ENCODE results near the gene EYS.
"Not testable (repeated sequence)": the region's sequence is repeated elsewhere in the genome, so short reads cannot be mapped to it uniquely, and the experiment has no call there.

The EYS gene

GRCh38 chr6:64516393-64516792 lies 1190.6 kb downstream of the EYS start:
- FAIRE-seq = no peak
- no peak for DNase-seq (ENCODE audit: insufficient read length, low spot score)
- no peak for TF ChIP-seq POLR2A (IDR thresholded peaks at IDR 0.05; ENCODE audit: low read depth, low read length)

GRCh38 chr6:64507661-64508060 lies 1199.4 kb downstream of the EYS start:
- TF ChIP-seq POLR2A (IDR thresholded peaks at IDR 0.05; ENCODE audit: low read depth, low read length) = no peak
- FAIRE-seq (no peak), DNase-seq (ENCODE audit: insufficient read length, low spot score) (no peak)

GRCh38 chr6:64505312-64505711 lies 1201.7 kb downstream of the EYS start:
- peak; percentile 6 for FAIRE-seq
- TF ChIP-seq POLR2A (IDR thresholded peaks at IDR 0.05; ENCODE audit: low read depth, low read length) = no peak
- peak; percentile 9 for DNase-seq (ENCODE audit: insufficient read length, low spot score)

- DNase-seq (ENCODE audit: insufficient read length, low spot score) = no peak
- no peak for TF ChIP-seq POLR2A (IDR thresholded peaks at IDR 0.05; ENCODE audit: low read depth, low read length)
- FAIRE-seq = no peak
Measured at GRCh38 chr6:64504503-64504902, 1202.5 kb downstream of the EYS start.

GRCh38 chr6:64502801-64503200 lies 1204.2 kb downstream of the EYS start:
- FAIRE-seq (no peak), DNase-seq (ENCODE audit: insufficient read length, low spot score) (no peak)
- TF ChIP-seq POLR2A (IDR thresholded peaks at IDR 0.05; ENCODE audit: low read depth, low read length) = no peak

- DNase-seq (ENCODE audit: insufficient read length, low spot score) = no peak
- TF ChIP-seq POLR2A (IDR thresholded peaks at IDR 0.05; ENCODE audit: low read depth, low read length) = no peak
- no peak for FAIRE-seq
Measured at GRCh38 chr6:64497634-64498033, 1209.4 kb downstream of the EYS start.

- no peak for TF ChIP-seq POLR2A (IDR thresholded peaks at IDR 0.05; ENCODE audit: low read depth, low read length)
- FAIRE-seq = no peak
Measured at GRCh38 chr6:64489763-64490162, 1217.3 kb downstream of the EYS start.

GRCh38 chr6:64486578-64487351 lies 1220.3 kb downstream of the EYS start:
- FAIRE-seq (no peak), DNase-seq (ENCODE audit: insufficient read length, low spot score) (no peak)
- no peak for TF ChIP-seq POLR2A (IDR thresholded peaks at IDR 0.05; ENCODE audit: low read depth, low read length)

More at GRCh38 chr6:64489763-64490162, 1217.3 kb downstream of the EYS start:
- no peak for DNase-seq (ENCODE audit: insufficient read length, low spot score)

GRCh38 chr6:64483956-64484499 lies 1223.0 kb downstream of the EYS start:
- FAIRE-seq (no peak), DNase-seq (ENCODE audit: insufficient read length, low spot score) (no peak)
- no peak for TF ChIP-seq POLR2A (IDR thresholded peaks at IDR 0.05; ENCODE audit: low read depth, low read length)

- no peak for FAIRE-seq
Measured at GRCh38 chr6:64482631-64483030, 1224.4 kb downstream of the EYS start.

GRCh38 chr6:64479134-64479533 lies 1227.9 kb downstream of the EYS start:
- FAIRE-seq = no peak
- DNase-seq (ENCODE audit: insufficient read length, low spot score) = no peak
- no peak for TF ChIP-seq POLR2A (IDR thresholded peaks at IDR 0.05; ENCODE audit: low read depth, low read length)

More at GRCh38 chr6:64482631-64483030, 1224.4 kb downstream of the EYS start:
- no peak for DNase-seq (ENCODE audit: insufficient read length, low spot score)
- TF ChIP-seq POLR2A (IDR thresholded peaks at IDR 0.05; ENCODE audit: low read depth, low read length) = no peak

GRCh38 chr6:64477391-64477790 lies 1229.6 kb downstream of the EYS start:
- no peak for TF ChIP-seq POLR2A (IDR thresholded peaks at IDR 0.05; ENCODE audit: low read depth, low read length)
- no peak for FAIRE-seq
- DNase-seq (ENCODE audit: insufficient read length, low spot score) = no peak

GRCh38 chr6:64476935-64477334 lies 1230.1 kb downstream of the EYS start:
- no peak for TF ChIP-seq POLR2A (IDR thresholded peaks at IDR 0.05; ENCODE audit: low read depth, low read length)
- FAIRE-seq = no peak

GRCh38 chr6:64469405-64469804 lies 1237.6 kb downstream of the EYS start:
- FAIRE-seq = not testable (repeated sequence)

More at GRCh38 chr6:64476935-64477334, 1230.1 kb downstream of the EYS start:
- DNase-seq (ENCODE audit: insufficient read length, low spot score) = no peak

GRCh38 chr6:64467656-64468055 lies 1239.4 kb downstream of the EYS start:
- FAIRE-seq (no peak), DNase-seq (ENCODE audit: insufficient read length, low spot score) (no peak)
- no peak for TF ChIP-seq POLR2A (IDR thresholded peaks at IDR 0.05; ENCODE audit: low read depth, low read length)

More at GRCh38 chr6:64469405-64469804, 1237.6 kb downstream of the EYS start:
- not testable (repeated sequence) for DNase-seq (ENCODE audit: insufficient read length, low spot score)
